GM21526 (cell line): Measurements from ENCODE around the gene CFC1.
"Not testable (repeated sequence)": the region's sequence is repeated elsewhere in the genome, so short reads cannot be mapped to it uniquely, and the experiment has no call there.

ENCODE experiments used
- ATAC-seq: cut with Tn5 transposase; IDR thresholded peaks from one replicate; pipeline ENCODE4 v1.9.1; 2021; ENCODE audit warnings: moderate library complexity; ENCODE audit not compliant: unreplicated experiment, low FRiP score

The CFC1 gene

DNA sequence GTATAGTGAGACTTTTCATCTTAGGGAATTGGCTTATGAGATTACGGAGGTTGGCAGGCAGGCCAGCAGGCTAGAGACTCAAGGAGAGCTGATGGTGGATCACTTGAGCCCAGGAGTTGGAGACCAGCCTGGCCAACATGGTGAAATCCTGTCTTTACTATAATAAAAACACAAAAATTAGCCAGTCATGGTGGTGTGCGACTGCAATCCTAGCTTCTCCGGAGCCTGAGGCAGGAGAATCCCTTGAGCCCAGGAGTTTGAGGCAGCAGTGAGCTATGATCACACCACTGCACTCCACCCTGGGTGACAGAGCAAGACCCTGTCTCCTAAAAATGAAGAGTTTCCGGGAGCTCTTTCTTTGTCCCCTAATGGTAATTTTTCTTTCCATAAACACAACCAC lies 14.6 kb downstream of the CFC1 start:
- not testable (repeated sequence) for ATAC-seq

GRCh38 chr2:130583582-130583981 lies 15.8 kb downstream of the CFC1 start:
- not testable (repeated sequence) for ATAC-seq

DNA sequence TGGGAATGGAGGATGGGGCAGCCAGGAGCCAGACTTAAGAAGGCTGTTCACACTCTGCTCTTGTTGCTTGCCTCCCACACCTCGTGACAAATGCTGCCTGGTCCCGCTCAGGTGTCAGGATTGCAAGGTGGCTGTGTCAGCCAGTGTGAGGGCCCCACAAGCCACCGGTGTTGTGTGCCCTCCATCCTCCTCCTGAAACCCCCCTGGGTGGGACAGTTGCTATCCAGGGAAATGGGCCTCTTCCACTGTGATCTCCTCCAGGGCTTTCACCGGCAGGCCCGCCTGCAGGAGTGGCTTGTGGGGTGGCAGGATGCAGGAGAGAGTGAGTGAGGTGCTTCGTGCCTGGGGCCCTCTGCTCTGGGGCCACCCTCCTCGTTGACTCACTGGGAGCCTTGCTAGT lies 16.4 kb downstream of the CFC1 start:
- ATAC-seq, result not testable (repeated sequence)

- not testable (repeated sequence) for ATAC-seq
Observed at GRCh38 chr2:130581491-130581890, 17.9 kb downstream of the CFC1 start.

DNA sequence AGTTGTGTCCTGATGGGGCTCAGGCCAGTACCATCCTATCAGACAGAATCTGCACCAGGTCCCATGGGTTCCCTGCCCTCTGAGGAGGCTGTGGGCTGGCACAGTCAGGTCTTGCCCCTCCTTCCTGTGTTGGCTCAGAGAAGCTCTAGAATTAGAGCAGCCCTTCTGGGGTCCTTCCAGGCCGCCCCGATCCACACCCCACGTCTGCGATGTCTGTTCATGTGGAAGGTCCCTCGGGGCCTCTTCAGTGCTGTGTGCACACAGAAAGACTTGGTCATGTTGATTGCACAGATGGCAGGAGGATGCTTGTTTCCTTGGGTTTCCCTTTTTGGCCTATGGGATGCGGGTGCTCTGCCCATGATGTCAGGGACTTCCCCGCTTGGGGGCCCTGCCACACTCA lies 20.3 kb downstream of the CFC1 start:
- ATAC-seq, result not testable (repeated sequence)

GRCh38 chr2:130577559-130577958 lies 21.8 kb downstream of the CFC1 start:
- not testable (repeated sequence) for ATAC-seq

DNA sequence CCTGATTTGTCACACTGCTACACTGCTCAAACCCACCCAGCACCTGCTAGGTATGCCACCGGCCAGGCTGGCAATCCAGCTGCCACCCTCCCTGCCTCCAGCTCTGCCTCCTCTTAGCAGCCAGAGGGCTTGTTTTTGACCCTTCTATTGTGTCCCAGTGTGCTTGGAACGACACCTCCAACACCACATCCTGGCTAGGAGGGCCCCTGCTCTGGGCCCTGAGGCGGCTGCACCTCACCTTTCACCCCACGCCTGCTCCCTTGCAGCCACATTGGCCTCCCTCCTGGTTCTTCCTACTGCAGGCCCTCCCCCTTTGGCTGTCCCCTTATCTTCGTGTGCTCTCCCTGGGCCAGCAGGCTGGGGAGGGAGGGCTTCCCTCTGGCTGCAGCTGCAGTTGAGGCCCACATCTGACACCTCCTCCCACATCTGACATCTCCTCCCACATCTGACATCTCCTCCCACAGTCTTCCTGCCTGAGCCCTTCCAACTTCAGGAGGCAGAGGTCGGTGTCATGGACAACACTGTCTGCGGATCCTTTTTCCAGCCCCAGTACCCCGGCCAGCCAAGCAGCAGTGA lies 23.1 kb downstream of the CFC1 start:
- not testable (repeated sequence) for ATAC-seq

DNA sequence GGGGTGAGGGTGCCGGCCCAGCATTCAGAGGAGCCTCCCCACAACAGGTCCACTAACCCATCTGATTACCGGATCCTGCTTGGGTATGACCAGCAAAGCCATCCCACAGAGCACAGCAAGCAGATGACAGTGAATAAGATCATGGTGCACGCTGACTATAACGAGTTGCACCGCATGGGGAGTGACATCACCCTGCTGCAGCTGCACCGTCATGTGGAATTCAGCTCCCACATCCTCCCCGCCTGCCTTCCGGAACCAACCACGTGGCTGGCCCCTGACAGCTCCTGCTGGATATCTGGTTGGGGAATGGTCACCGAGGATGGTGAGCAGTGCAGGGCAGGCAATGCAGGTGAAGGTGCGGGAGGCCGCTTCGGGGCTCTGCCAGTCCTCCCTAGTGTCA lies 25.1 kb downstream of the CFC1 start:
- not testable (repeated sequence) for ATAC-seq

DNA sequence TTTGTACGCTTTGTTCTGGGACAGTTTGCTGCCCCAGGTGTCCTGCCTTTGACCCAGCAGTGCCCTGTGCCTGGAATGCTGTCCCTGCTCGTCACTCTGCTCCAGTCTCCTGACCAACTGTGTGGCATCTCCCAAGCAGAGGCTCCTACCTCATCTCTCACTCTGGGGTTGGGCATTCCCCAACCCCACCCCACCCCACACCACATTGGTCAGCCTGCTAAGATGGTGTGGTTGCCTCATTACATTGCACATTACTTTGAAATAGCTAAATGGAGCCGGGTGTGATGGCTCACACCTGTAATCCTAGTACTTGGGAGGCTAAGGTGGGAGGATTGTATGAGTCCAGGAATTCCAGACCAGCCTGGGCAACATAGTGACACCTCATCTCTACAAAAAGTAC lies 27.4 kb downstream of the CFC1 start:
- ATAC-seq, result not testable (repeated sequence)

DNA sequence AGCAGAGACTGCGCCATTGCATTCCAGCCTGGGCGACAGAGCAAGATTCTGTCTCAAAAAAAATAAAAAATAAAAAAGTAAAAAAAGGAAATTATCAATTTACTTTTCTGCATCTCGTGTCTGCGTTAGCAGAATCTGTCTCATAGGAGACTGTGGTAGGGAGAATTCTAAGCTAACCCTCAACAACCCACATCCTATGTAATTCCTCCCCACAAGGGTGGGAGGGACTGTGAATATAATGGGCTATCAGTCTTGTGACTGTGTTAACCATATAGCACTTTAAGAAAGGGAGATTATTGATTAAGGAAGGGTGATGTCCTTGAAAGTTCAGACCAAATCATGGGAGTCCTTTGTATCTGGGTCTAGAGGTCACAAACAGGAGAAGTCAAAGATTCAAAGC lies 33.2 kb downstream of the CFC1 start:
- ATAC-seq, result not testable (repeated sequence)

DNA sequence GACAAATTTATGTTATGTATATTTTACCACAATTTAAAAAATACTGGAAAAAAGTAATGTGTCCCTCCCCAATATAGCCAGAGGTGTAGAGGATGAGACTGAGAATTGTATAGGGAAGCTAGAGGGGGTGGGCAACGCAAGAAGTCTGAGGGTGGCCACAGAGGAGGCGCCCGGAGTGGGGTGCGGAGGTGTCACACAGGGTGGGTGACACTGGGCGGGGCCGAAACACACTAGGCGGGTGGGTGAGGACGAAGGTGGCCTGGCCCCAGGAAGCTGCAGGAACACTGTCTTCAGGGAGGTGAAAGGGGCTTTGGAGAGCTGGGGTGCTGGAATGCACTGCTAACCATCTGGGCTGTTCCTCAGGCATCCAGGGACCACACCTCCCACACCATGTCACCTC lies 42.9 kb downstream of the CFC1 start:
- ATAC-seq, result not testable (repeated sequence)

- ATAC-seq, result not testable (repeated sequence)
Observed at GRCh38 chr2:130554178-130554577, 45.2 kb downstream of the CFC1 start.

DNA sequence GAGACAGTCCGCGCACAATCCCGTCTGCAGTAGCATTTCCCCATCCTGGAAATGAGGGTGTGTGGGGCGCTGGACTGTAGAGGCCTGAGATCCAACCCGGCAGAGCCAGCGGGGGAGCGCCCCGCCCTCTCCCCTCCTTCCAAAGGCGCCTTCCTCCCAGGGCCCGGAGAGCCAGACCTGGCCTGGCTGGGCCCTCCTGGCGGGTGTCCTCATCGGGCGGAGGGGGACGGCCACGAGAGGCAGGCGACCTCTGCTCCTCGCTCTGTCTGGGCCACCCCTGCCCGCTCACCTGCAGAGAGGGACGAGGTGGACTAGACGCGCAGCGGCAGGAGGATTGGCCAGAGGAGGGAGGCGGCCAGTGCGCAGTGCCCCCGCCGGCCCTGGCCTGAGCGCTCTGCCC lies 49.9 kb downstream of the CFC1 start:
- not testable (repeated sequence) for ATAC-seq

- not testable (repeated sequence) for ATAC-seq
Observed at GRCh38 chr2:130548418-130548817, 51.0 kb downstream of the CFC1 start.

DNA sequence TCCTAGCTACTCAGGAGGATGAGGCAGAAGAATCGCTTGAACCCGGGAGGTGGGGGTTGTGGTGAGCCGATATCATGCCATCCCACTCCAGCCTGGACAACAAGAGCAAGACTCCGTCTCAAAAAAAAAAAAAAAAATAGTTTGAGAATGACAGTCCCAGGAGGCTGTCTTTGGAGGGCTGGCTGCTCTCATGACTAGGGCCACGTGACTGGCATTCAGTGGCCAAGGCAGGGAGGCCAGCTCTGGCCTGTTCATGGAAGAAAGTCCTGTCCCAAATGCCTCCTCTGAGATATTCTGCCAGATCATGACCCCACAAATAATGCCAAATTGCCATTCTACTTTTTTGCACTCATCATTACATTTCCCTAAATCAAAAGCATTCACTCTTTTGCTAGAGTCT lies 54.4 kb downstream of the CFC1 start:
- ATAC-seq, result not testable (repeated sequence)

GRCh38 chr2:130543785-130544528 lies 55.4 kb downstream of the CFC1 start:
- ATAC-seq, result not testable (repeated sequence)

DNA sequence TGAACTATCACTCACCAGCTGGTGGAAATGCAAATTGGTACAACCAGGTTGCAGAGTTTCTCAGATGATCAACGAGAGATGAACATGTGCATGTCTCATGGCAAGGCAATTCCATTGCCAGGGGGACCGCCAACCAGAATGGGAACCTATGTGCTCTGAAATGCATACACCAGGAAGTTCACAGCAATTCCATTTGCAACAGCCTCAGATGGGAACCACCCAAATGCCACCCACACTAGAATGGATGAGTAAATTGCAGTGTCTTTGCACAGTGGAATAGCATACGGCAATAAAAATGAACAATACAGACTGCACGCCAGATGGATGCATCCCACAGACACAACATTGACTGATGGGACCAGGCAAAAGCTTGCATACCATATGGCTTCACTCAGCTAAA lies 56.6 kb downstream of the CFC1 start:
- ATAC-seq, result not testable (repeated sequence)
